Progenitor cell of endocrine pancreas (in vitro differentiated cells): ENCODE results near the gene RBM19. TPM values are rescaled to one million over a fixed set of nuclear protein-coding genes. Genes with fewer than 3 reads are reported as not detected.

ENCODE experiments used
- DNase-seq: peaks from one replicate; pipeline ENCODE4 v3.0.0; 2021; ENCODE audit warnings: low spot score; ENCODE audit not compliant: unreplicated experiment
- H3K27ac Mint-ChIP-seq: 2 replicates; pipeline ENCODE4 v1.8.0; 2021; ENCODE audit warnings: mild to moderate bottlenecking, moderate library complexity, mixed read lengths
- H3K27me3 Mint-ChIP-seq: 2 replicates; pipeline ENCODE4 v1.8.0; 2021; ENCODE audit warnings: mixed read lengths
- H3K36me3 Mint-ChIP-seq: 2 replicates; pipeline ENCODE4 v1.8.0; 2022; ENCODE audit warnings: mixed read lengths; ENCODE audit not compliant: insufficient read depth
- H3K4me1 Mint-ChIP-seq: 2 replicates; pipeline ENCODE4 v1.8.0; 2021; ENCODE audit warnings: low read depth, mixed read lengths
- H3K4me3 Mint-ChIP-seq: 2 replicates; pipeline ENCODE4 v1.8.0; 2021; ENCODE audit warnings: low read depth, mild to moderate bottlenecking, moderate library complexity, mixed read lengths
- H3K9me3 Mint-ChIP-seq: 2 replicates; pipeline ENCODE4 v1.8.0; 2021; ENCODE audit warnings: low read depth, mixed read lengths
- total RNA-seq: library from RNA; stranded (reverse); gene quantifications from 2 replicates; pipeline ENCODE4 v1.2.1, GENCODE V29; 2021
- TF ChIP-seq, protein P1 (sequence below): fragments of 200-600 bp; sonication (generic); IDR thresholded peaks from one replicate; pipeline ENCODE4 v1.5.0; 2021; ENCODE audit warnings: antibody characterized with exemption, mild to moderate bottlenecking; ENCODE audit not compliant: unreplicated experiment

RBM19 gene
- total RNA-seq, 1 donor from 2014 or later, result 39.4 TPM

DNA sequence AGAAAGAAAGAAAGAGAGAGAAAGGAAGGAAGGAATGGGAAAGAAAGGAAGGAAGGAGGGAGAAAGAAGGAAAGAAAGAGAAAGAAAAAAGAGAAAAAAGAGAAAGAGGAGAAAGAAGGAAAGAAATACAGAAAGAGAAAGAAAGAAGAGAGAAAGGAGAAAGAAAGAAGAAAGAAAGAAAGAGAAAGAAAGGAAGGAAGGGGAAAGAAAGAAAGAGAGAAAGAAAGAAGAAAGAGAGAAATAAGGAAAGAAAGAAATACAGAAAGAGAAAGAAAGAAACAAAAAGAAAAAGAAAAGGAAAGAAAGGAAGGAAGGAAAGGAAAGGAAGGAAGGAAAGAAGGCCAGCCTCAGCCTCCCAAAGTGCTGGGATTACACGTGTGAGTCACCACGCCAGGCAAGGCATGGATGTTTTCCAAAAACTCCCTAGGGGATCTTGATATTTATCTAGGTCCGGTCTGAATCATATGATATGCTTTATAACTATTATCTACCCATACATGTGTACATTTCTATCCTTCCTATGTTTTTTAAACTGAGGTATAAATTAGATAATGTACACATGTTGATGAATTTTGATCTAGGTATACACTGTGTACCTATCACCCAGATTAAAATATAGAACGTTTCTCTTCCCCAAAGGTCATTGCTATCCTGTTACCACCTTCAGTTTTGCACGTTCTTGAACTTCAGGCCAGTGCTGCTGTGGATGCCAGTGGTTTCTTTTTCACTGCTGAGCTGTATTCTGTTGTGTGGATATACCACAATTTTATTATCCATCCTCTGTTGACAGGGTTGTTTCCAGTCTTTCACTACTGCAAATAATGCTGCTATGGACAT is 177.9 kb downstream of the RBM19 start:
- TF ChIP-seq, protein P1, sequence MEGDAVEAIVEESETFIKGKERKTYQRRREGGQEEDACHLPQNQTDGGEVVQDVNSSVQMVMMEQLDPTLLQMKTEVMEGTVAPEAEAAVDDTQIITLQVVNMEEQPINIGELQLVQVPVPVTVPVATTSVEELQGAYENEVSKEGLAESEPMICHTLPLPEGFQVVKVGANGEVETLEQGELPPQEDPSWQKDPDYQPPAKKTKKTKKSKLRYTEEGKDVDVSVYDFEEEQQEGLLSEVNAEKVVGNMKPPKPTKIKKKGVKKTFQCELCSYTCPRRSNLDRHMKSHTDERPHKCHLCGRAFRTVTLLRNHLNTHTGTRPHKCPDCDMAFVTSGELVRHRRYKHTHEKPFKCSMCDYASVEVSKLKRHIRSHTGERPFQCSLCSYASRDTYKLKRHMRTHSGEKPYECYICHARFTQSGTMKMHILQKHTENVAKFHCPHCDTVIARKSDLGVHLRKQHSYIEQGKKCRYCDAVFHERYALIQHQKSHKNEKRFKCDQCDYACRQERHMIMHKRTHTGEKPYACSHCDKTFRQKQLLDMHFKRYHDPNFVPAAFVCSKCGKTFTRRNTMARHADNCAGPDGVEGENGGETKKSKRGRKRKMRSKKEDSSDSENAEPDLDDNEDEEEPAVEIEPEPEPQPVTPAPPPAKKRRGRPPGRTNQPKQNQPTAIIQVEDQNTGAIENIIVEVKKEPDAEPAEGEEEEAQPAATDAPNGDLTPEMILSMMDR, result no peak
- no peak for DNase-seq
- no peak overlapping the region for H3K4me3 Mint-ChIP-seq
- H3K36me3 Mint-ChIP-seq, result no peaks in the 10 kb centered on the region
- no peak overlapping the region for H3K27ac Mint-ChIP-seq
- peaks cover 63% of the 10 kb centered on the region for H3K27me3 Mint-ChIP-seq
- no peaks in the 10 kb centered on the region for H3K4me1 Mint-ChIP-seq
- no peaks in the 10 kb centered on the region for H3K9me3 Mint-ChIP-seq

DNA sequence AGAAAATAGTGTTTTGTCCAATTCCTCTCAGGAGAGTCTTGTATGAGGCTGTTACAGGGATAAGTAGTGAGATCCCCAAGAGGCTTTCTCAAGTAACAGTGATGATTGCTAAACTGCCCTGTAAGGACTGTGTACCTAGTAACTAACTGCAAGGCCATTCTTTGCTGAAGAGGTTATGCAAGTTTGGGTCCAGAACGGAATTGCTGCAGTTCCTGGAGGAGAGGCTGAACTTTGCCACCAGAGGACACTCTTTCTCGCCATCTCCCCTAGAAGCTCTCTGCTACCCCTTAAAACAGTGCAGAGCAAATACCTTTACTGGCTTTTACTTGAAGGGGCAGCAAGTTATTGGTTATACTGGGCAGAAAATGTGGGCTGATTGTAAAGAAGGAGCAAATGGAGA is 180.0 kb downstream of the RBM19 start:
- DNase-seq, result no peak
- Mint-ChIP-seq H3K4me1 (peaks cover 2% of the 10 kb centered on the region), H3K9me3 (no peaks in the 10 kb centered on the region), H3K27me3 (peaks cover 63% of the 10 kb centered on the region), H3K4me3 (no peak overlapping the region), H3K36me3 (no peaks in the 10 kb centered on the region), H3K27ac (no peak overlapping the region)
- TF ChIP-seq, protein P1, result no peak

DNA sequence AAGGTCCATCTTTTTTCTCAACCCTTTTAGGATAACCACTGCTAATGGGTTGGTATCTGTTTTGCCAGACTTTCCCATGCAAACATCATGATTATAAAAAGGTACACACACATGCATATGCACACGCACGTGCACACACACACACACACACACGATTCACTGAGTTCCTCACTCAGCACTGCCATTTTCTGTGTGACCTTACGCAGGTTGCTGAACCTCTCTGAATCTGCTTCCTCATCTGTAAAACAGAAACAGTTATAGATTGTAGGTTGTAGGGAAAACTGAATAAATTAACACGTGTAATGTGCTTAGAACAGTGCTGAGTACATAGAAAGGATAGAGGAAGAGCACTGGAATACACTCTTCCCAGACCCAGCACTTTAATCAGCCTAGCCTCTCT is 182.3 kb downstream of the RBM19 start:
- peaks cover 60% of the 10 kb centered on the region for H3K27me3 Mint-ChIP-seq
- no peaks in the 10 kb centered on the region for H3K36me3 Mint-ChIP-seq
- no peaks in the 10 kb centered on the region for H3K9me3 Mint-ChIP-seq
- TF ChIP-seq, protein P1, result no peak
- no peak overlapping the region for H3K27ac Mint-ChIP-seq
- no peak overlapping the region for H3K4me3 Mint-ChIP-seq
- peaks cover 2% of the 10 kb centered on the region for H3K4me1 Mint-ChIP-seq
- DNase-seq, result no peak

DNA sequence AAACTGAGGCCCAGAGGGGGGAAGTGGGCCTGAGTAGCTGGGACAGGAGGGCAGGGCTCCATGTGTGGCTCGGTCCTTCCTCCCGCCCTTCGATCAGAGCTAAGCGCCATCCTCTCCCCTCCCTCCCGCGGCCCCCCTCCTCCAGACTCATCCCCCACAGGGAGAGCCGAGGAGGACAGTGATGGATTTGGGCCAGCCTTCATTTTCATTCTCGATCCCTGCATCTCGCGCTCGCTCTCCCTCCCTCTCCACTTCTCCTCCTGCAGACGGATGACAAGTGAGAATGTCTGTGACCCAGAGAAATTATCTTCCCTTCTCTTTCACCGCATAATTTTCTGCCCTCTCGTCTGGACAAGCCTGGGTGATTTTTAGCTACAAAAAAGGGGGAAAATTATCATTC is 183.3 kb downstream of the RBM19 start:
- Mint-ChIP-seq H3K27me3 (peaks cover 58% of the 10 kb centered on the region), H3K4me3 (no peak overlapping the region), H3K9me3 (no peaks in the 10 kb centered on the region), H3K4me1 (peaks cover 2% of the 10 kb centered on the region), H3K27ac (no peak overlapping the region), H3K36me3 (no peaks in the 10 kb centered on the region)
- no peak for DNase-seq
- TF ChIP-seq, protein P1, result no peak

DNA sequence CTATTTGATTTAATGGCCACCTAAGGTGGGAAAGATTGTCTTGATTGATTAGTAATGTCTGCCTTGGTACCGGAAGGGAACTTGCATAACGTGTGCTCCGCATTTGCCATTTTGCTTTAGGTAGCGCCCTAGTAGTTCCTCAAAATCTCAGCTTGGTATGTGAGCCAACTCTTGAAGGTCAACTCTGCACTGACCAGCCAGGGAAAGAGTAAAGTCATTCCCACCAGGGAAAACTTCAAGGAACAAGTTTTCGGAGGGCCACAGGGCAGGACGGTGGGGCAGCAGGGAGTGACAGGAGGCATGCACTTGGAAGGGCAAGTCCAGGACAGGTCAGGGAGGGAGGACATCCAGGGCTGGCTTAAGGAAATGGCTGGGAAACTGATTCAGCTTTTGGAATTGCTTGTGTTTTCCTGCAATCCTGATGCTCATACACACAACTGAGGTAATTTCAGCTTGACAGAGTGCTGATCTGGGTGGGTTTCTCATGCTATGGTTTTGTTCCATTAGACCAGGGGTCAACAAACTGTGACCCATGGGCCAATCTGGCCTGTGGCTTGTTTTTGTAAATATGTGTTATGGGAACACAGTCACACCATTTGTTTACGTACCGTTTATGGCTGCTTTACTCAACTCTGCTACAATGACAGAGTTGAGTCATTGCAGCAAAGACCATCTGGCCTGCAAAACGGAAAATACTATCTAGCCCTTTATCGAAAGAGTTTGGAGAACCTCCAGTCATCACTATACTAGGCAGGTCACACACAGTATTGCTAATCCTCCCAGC is 184.5 kb downstream of the RBM19 start:
- H3K4me1 Mint-ChIP-seq, result peaks cover 2% of the 10 kb centered on the region
- TF ChIP-seq, protein P1, result no peak
- no peak overlapping the region for H3K4me3 Mint-ChIP-seq
- H3K36me3 Mint-ChIP-seq, result no peaks in the 10 kb centered on the region
- H3K27ac Mint-ChIP-seq, result no peak overlapping the region
- peaks cover 51% of the 10 kb centered on the region for H3K27me3 Mint-ChIP-seq
- DNase-seq, result no peak
- no peaks in the 10 kb centered on the region for H3K9me3 Mint-ChIP-seq
